Esophagus squamous epithelium (tissue), 4 donors: ENCODE data around the gene TBX5.

Experiments
- POLR2A ChIP-seq, 4 donors: fragments of 450-650 bp; IDR thresholded peaks; one replicate each; pipeline ENCODE4 v1.6.1; 2017; ENCODE audit warnings: antibody characterized with exemption in 4 of 4, mild to moderate bottlenecking in 4 of 4, moderate library complexity in 3 of 4
- TF ChIP-seq, protein P1 (sequence below), 6 experiments: fragments of 450-650 bp in 4 of 6; fragments of 200-600 bp in 2 of 6; sonication (generic) in 2 of 6; IDR thresholded peaks; one replicate each; pipeline ENCODE4 v1.5.1; 2016 to 2019; ENCODE audit warnings: antibody characterized with exemption in 6 of 6, mild to moderate bottlenecking in 4 of 6, moderate library complexity in 4 of 6

GRCh38 chr12:114443607-114444421, 37.9 kb upstream of the TBX5 start:
- TF ChIP-seq POLR2A (IDR thresholded peaks at IDR 0.05) = no peak
- TF ChIP-seq, protein P1, sequence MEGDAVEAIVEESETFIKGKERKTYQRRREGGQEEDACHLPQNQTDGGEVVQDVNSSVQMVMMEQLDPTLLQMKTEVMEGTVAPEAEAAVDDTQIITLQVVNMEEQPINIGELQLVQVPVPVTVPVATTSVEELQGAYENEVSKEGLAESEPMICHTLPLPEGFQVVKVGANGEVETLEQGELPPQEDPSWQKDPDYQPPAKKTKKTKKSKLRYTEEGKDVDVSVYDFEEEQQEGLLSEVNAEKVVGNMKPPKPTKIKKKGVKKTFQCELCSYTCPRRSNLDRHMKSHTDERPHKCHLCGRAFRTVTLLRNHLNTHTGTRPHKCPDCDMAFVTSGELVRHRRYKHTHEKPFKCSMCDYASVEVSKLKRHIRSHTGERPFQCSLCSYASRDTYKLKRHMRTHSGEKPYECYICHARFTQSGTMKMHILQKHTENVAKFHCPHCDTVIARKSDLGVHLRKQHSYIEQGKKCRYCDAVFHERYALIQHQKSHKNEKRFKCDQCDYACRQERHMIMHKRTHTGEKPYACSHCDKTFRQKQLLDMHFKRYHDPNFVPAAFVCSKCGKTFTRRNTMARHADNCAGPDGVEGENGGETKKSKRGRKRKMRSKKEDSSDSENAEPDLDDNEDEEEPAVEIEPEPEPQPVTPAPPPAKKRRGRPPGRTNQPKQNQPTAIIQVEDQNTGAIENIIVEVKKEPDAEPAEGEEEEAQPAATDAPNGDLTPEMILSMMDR (IDR thresholded peaks at IDR 0.05) = no peak
